Fibroblast of lung (primary cell): Measurements from ENCODE around the gene PRIM1.

Source experiments
- EZH2 ChIP-seq: IDR thresholded peaks from 2 replicates; pipeline ENCODE4 v1.5.1; 2012; ENCODE audit warnings: low read length, control low read depth, mild to moderate bottlenecking; ENCODE audit errors: missing control alignments
- TF ChIP-seq, protein P1 (sequence below), 2 donors: IDR thresholded peaks in 1 of 2; conservative IDR thresholded peaks in 1 of 2; 1 replicate in 1 of 2; 2 replicates in 1 of 2; pipeline ENCODE4 v1.5.1; 2011 to 2012; ENCODE audit warnings: low read length in 2 of 2, control low read depth in 1 of 2, inconsistent platforms in 1 of 2, low read depth in 1 of 2, mild to moderate bottlenecking in 1 of 2

DNA sequence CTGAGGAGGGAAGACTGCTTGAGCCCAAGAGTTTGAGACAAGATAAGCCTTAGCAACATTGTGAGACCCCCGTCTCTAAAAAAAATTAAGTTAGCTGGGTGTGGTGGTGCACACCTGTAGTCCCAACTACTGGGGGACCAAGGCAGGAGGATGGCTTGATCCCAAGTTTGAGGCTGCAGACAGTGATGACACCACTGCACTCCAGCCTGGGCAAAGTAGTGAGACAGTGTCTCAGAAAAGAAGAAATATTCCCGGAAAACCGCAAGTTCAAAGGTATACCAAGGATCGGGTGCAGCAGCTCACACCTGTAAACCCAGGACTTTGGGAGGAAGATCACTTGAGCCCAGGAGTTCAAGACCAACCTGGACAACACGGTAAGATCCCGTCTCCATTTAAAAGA is 69.8 kb downstream of the PRIM1 start:
- TF ChIP-seq, protein P1, sequence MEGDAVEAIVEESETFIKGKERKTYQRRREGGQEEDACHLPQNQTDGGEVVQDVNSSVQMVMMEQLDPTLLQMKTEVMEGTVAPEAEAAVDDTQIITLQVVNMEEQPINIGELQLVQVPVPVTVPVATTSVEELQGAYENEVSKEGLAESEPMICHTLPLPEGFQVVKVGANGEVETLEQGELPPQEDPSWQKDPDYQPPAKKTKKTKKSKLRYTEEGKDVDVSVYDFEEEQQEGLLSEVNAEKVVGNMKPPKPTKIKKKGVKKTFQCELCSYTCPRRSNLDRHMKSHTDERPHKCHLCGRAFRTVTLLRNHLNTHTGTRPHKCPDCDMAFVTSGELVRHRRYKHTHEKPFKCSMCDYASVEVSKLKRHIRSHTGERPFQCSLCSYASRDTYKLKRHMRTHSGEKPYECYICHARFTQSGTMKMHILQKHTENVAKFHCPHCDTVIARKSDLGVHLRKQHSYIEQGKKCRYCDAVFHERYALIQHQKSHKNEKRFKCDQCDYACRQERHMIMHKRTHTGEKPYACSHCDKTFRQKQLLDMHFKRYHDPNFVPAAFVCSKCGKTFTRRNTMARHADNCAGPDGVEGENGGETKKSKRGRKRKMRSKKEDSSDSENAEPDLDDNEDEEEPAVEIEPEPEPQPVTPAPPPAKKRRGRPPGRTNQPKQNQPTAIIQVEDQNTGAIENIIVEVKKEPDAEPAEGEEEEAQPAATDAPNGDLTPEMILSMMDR (conservative IDR thresholded peaks at IDR 0.05 in 1 of 2, IDR thresholded peaks at IDR 0.05 in 1 of 2; ENCODE audit: low read depth in 1 of 2, low read length in 2 of 2): no peak
- no peak for TF ChIP-seq EZH2
